H1 (cell line): ENCODE measurements around the gene PNLIPRP1. TPM values are rescaled to one million over a fixed set of nuclear protein-coding genes. Genes with fewer than 3 reads are reported as not detected.

ENCODE experiments used
- CTCF ChIA-PET: fragments of 300-600 bp; sonication (Branson Sonifier 250); formaldehyde crosslinking; loops from one replicate; lab custom pipeline; 2021; ENCODE audit not compliant: partially characterized antibody; lab: Charles Lee
- POLR2A ChIA-PET: fragments of 300-600 bp; sonication (Branson Sonifier 250); formaldehyde crosslinking; loops from one replicate; lab custom pipeline; 2021; ENCODE audit warnings: inconsistent platforms; ENCODE audit not compliant: partially characterized antibody; lab: Charles Lee
- DNase-seq, 2 experiments: peaks; one replicate each; pipeline versions ENCODE4 v3.0.0 to v3.0.0-alpha.2; 2010 to 2022; ENCODE audit warnings: low spot score in 2 of 2, low read depth in 1 of 2, mixed read lengths in 1 of 2
- FAIRE-seq: peaks from 2 replicates; lab custom pipeline; 2011; peaks lifted over from hg19 to GRCh38; lab: Jason Lieb, UNC
- H2AFZ ChIP-seq: 2 replicates; pipeline ENCODE4 v1.8.1; 2012; ENCODE audit warnings: low read length, inconsistent platforms
- H2AK5ac ChIP-seq: 2 replicates; pipeline ENCODE4 v1.6.1; 2013; ENCODE audit warnings: low read depth, low read length
- H2BK120ac ChIP-seq: replicated peaks from 2 replicates; pipeline ENCODE3; 2013; ENCODE audit warnings: low read depth, low read length, inconsistent platforms
- H2BK12ac ChIP-seq: 2 replicates; pipeline ENCODE4 v1.6.1; 2013; ENCODE audit warnings: low read depth, low read length
- H2BK15ac ChIP-seq: 2 replicates; pipeline ENCODE4 v1.6.1; 2013; ENCODE audit warnings: low read length
- H2BK20ac ChIP-seq: 2 replicates; pipeline ENCODE4 v1.6.1; 2013; ENCODE audit warnings: low read length
- H2BK5ac ChIP-seq: 2 replicates; pipeline ENCODE4 v1.6.1; 2013; ENCODE audit warnings: low read depth, low read length
- H3K14ac ChIP-seq: 2 replicates; pipeline ENCODE4 v1.6.1; 2013; ENCODE audit warnings: inconsistent platforms; ENCODE audit not compliant: insufficient read length
- H3K18ac ChIP-seq: 2 replicates; pipeline ENCODE4 v1.6.1; 2013; ENCODE audit warnings: low read length; ENCODE audit errors: extremely low read depth
- H3K23ac ChIP-seq: 2 replicates; pipeline ENCODE4 v1.6.1; 2013; ENCODE audit warnings: inconsistent platforms; ENCODE audit not compliant: insufficient read length
- H3K23me2 ChIP-seq: 2 replicates; pipeline ENCODE4 v1.6.1; 2013; ENCODE audit warnings: low read depth, low read length
- H3K27ac ChIP-seq: 2 replicates; pipeline ENCODE4 v1.6.1; 2011; ENCODE audit warnings: low read depth, low read length, inconsistent platforms
- H3K27me3 ChIP-seq, 4 experiments: replicated peaks in 1 of 4; 1 replicate in 1 of 4; 2 replicates in 3 of 4; pipeline versions ENCODE4 v1.6.1 to v1.8.1; 2011 to 2013; ENCODE audit warnings: low read length in 3 of 4, mild to moderate bottlenecking in 3 of 4, inconsistent platforms in 2 of 4, mixed read lengths in 2 of 4, moderate library complexity in 1 of 4; ENCODE audit not compliant: control insufficient read depth in 3 of 4, insufficient read depth in 3 of 4; ENCODE audit errors: extremely low read depth in 1 of 4
- H3K36me3 ChIP-seq, 4 experiments: 2 replicates each; pipeline versions ENCODE4 v1.6.1 to v1.8.1; 2011 to 2013; ENCODE audit warnings: mild to moderate bottlenecking in 4 of 4, low read length in 3 of 4, moderate library complexity in 2 of 4, control low read depth in 1 of 4, inconsistent platforms in 1 of 4; ENCODE audit not compliant: insufficient read depth in 4 of 4, control insufficient read depth in 2 of 4
- H3K4ac ChIP-seq: replicated peaks from 2 replicates; pipeline ENCODE3; 2013; ENCODE audit warnings: low read length, low read depth, mixed read lengths, inconsistent platforms; ENCODE audit not compliant: insufficient read length
- H3K4me1 ChIP-seq, 4 experiments: replicated peaks in 1 of 4; 1 replicate in 1 of 4; 2 replicates in 3 of 4; pipeline versions ENCODE4 v1.6.1 to v1.8.1; 2011 to 2013; ENCODE audit warnings: low read length in 3 of 4, inconsistent platforms in 2 of 4, mixed read lengths in 1 of 4; ENCODE audit not compliant: insufficient read depth in 4 of 4, control insufficient read depth in 3 of 4
- H3K4me2 ChIP-seq, 2 experiments: 2 replicates each; pipeline versions ENCODE4 v1.6.1 to v1.8.1; 2011 to 2013; ENCODE audit warnings: low read depth in 2 of 2, low read length in 2 of 2, control low read depth in 1 of 2, inconsistent platforms in 1 of 2, mild to moderate bottlenecking in 1 of 2; ENCODE audit not compliant: insufficient read depth in 1 of 2
- H3K4me3 ChIP-seq, 4 experiments: fragments of 200-600, 300-600 bp in 1 of 4; sonication (generic), shearing (Covaris generic), sonication (Bioruptor Twin) in 1 of 4; 2 replicates each; pipeline versions ENCODE4 v1.5.1 to v1.8.1; 2011 to 2016; ENCODE audit warnings: low read length in 4 of 4, low read depth in 3 of 4, control low read depth in 2 of 4, inconsistent platforms in 2 of 4, mild to moderate bottlenecking in 2 of 4, mixed read lengths in 1 of 4, moderate library complexity in 1 of 4; ENCODE audit not compliant: insufficient read depth in 2 of 4; ENCODE audit errors: extremely low read depth in 1 of 4
- H3K56ac ChIP-seq: replicated peaks from 2 replicates; pipeline ENCODE3; 2013; ENCODE audit warnings: low read depth, mild to moderate bottlenecking, mixed read lengths, low read length, inconsistent platforms; ENCODE audit not compliant: insufficient read length
- H3K79me1 ChIP-seq: 2 replicates; pipeline ENCODE4 v1.6.1; 2013; ENCODE audit warnings: low read depth, low read length, control low read depth
- H3K79me2 ChIP-seq, 2 experiments: 2 replicates each; pipeline versions ENCODE4 v1.6.1 to v1.8.1; 2012 to 2013; ENCODE audit warnings: low read length in 2 of 2, mild to moderate bottlenecking in 2 of 2, inconsistent platforms in 1 of 2; ENCODE audit not compliant: insufficient read depth in 2 of 2, control insufficient read depth in 1 of 2
- H3K9ac ChIP-seq, 4 experiments: replicated peaks in 1 of 4; 1 replicate in 1 of 4; 2 replicates in 3 of 4; pipeline versions ENCODE4 v1.6.1 to v1.8.1; 2011 to 2013; ENCODE audit warnings: low read depth in 3 of 4, low read length in 3 of 4, control low read depth in 2 of 4, mild to moderate bottlenecking in 2 of 4, moderate library complexity in 2 of 4, inconsistent platforms in 1 of 4; ENCODE audit errors: extremely low read depth in 1 of 4
- H3K9me3 ChIP-seq, 2 experiments: 2 replicates each; pipeline versions ENCODE4 v1.6.1 to v1.8.1; 2012 to 2013; ENCODE audit warnings: mild to moderate bottlenecking in 2 of 2, moderate library complexity in 2 of 2, control low read depth in 1 of 2, inconsistent platforms in 1 of 2, low read depth in 1 of 2, low read length in 1 of 2, mixed read lengths in 1 of 2; ENCODE audit not compliant: insufficient read depth in 2 of 2
- H4K20me1 ChIP-seq, 2 experiments: replicated peaks in 1 of 2; 2 replicates each; pipeline versions ENCODE3 to v1.8.1; 2011 to 2013; ENCODE audit warnings: inconsistent platforms in 2 of 2, low read length in 2 of 2, mild to moderate bottlenecking in 1 of 2; ENCODE audit not compliant: insufficient read depth in 2 of 2, control insufficient read depth in 1 of 2
- H4K5ac ChIP-seq: 2 replicates; pipeline ENCODE4 v1.6.1; 2013; ENCODE audit warnings: low read length, low read depth, mixed read lengths, inconsistent platforms; ENCODE audit not compliant: insufficient read length
- H4K8ac ChIP-seq: 2 replicates; pipeline ENCODE4 v1.8.0; 2013; ENCODE audit warnings: mild to moderate bottlenecking, moderate library complexity, low read length, inconsistent platforms; ENCODE audit not compliant: insufficient read depth; ENCODE audit errors: extremely low read depth
- H4K91ac ChIP-seq: replicated peaks from 2 replicates; pipeline ENCODE3; 2013; ENCODE audit warnings: low read length, mixed read lengths, inconsistent platforms; ENCODE audit not compliant: insufficient read length
- POLR2A ChIP-seq, 2 experiments: IDR thresholded peaks; 1 replicate in 1 of 2; 2 replicates in 1 of 2; pipeline ENCODE4 v1.6.1; 2011; ENCODE audit warnings: low read depth in 2 of 2, low read length in 2 of 2, mild to moderate bottlenecking in 2 of 2; ENCODE audit errors: control extremely low read depth in 1 of 2
- WGBS, 2 experiments: shearing (Covaris generic) in 1 of 2; methylation state at CpG; one replicate each; pipeline versions ENCODE4 v1.1.6 to v1.1.7; 2013 to 2015; ENCODE audit warnings: low lambda C conversion rate in 2 of 2, mixed read lengths in 2 of 2, inconsistent platforms in 1 of 2, low coverage in 1 of 2, missing lambda C conversion rate in 1 of 2; ENCODE audit not compliant: insufficient replicate concordance in 2 of 2, insufficient coverage in 1 of 2, insufficient read length in 1 of 2; ENCODE audit errors: extremely low coverage in 1 of 2, missing lambda C conversion rate in 1 of 2; 5-methylcytosine and 5-hydroxymethylcytosine counted together
- polyA plus RNA-seq, 7 experiments: library from polyadenylated mRNA; depleted of rRNA in 3 of 7; stranded (reverse) in 5 of 7; unstranded in 2 of 7; fragments of >200 nt in 5 of 7; fragments of 200-250 nt in 2 of 7; gene quantifications; 1 replicate in 5 of 7; 2 replicates in 1 of 7; 4 replicates in 1 of 7; pipeline versions ENCODE4 v1.2.1 to v1.2.3, GENCODE V29; 2011 to 2013; ENCODE audit warnings: missing spikeins in 2 of 7, mixed read lengths in 2 of 7
- total RNA-seq: library from RNA; stranded (reverse); fragmentation: NEBNext Ultra II Directional; extraction: Animal tissue kit (Norgen Biotek cat#: 25700); gene quantifications from 2 replicates; pipeline ENCODE4 v1.2.1, GENCODE V29; 2021

Gene PNLIPRP1
- total and polyA plus RNA-seq, 2 of the 8 experiments (the other 6 are each of a cell fraction or from before 2014, with no cell fraction given): not detected

- CTCF ChIA-PET: interaction anchor here (0.8 to 7.6 kb wide), 17 partner anchors 9 to 522 kb away, joined by 3 to 66 read pairs (median 4); no protein-coding TSS in a partner anchor
These were observed 63.1 kb downstream of the PNLIPRP1 start for GRCh38 chr10:116653885-116654284.

More at GRCh38 chr10:116653885-116654284, 63.1 kb downstream of the PNLIPRP1 start:
- no peak overlapping the region for H3K4me3 ChIP-seq
- no peak overlapping the region for H3K4me2 ChIP-seq
- no peak overlapping the region for H2AFZ ChIP-seq
- H3K79me1 ChIP-seq: no peaks in the 10 kb centered on the region
- H3K4me1 ChIP-seq: no peaks in the 10 kb centered on the region
- no peaks in the 10 kb centered on the region for H3K27me3 ChIP-seq
- no peak overlapping the region for H3K14ac ChIP-seq
- no peaks in the 10 kb centered on the region for H3K36me3 ChIP-seq
- no peak overlapping the region for H4K8ac ChIP-seq
- no peak overlapping the region for H4K5ac ChIP-seq
- POLR2A ChIA-PET: no interaction called here
- H2AK5ac ChIP-seq: no peak overlapping the region
- H3K56ac ChIP-seq: no peak overlapping the region
- no peak for TF ChIP-seq POLR2A (IDR thresholded peaks at IDR 0.05; ENCODE audit: control extremely low read depth in 1 of 2, low read depth in 2 of 2, low read length in 2 of 2)
- WGBS, 2 experiments: 75% methylated on average over 1 of the region's 1 CpG; no CpG with 5 or more reads in 1 of the 2 experiments
- H2BK20ac ChIP-seq: no peak overlapping the region
- H2BK5ac ChIP-seq: no peak overlapping the region
- H3K23me2 ChIP-seq: no peaks in the 10 kb centered on the region; the same call in 1 of the 2 replicates
- no peak overlapping the region for H3K23ac ChIP-seq
- no peak overlapping the region for H3K18ac ChIP-seq
- no peak for DNase-seq
- no peak for FAIRE-seq
- no peak overlapping the region for H2BK120ac ChIP-seq
- no peak overlapping the region for H2BK15ac ChIP-seq
- H3K9me3 ChIP-seq: no peaks in the 10 kb centered on the region
- no peak overlapping the region for H2BK12ac ChIP-seq
- no peaks in the 10 kb centered on the region for H4K20me1 ChIP-seq
- H4K91ac ChIP-seq: no peak overlapping the region
- H3K4ac ChIP-seq: no peak overlapping the region
- H3K27ac ChIP-seq: no peak overlapping the region
- no peaks in the 10 kb centered on the region for H3K79me2 ChIP-seq
- H3K9ac ChIP-seq: no peak overlapping the region
